ENCODE data around the gene RNF213.

The RNF213 gene

GRCh38 chr17:80352991-80353665 lies 92.5 kb downstream of the RNF213 start:
- no peak for DNase-seq (ENCODE audit: low read depth in 1 of 2, low spot score in 1 of 2)
- in situ Hi-C loops (cut with HindIII; ENCODE audit: low pct_unique_long_range_greater_than_20kb, low sequenced_read_pairs) = no loop called here
- TF ChIP-seq JUND (IDR thresholded peaks at IDR 0.05; ENCODE audit: low read depth) = no peak

GRCh38 chr17:80353718-80354275 lies 93.1 kb downstream of the RNF213 start:
- in situ Hi-C loops (cut with HindIII; ENCODE audit: low pct_unique_long_range_greater_than_20kb, low sequenced_read_pairs) = no loop called here
- TF ChIP-seq JUND (IDR thresholded peaks at IDR 0.05; ENCODE audit: low read depth) = no peak
- no peak for DNase-seq (ENCODE audit: low read depth in 1 of 2, low spot score in 1 of 2)

- in situ Hi-C loops (cut with HindIII; ENCODE audit: low pct_unique_long_range_greater_than_20kb, low sequenced_read_pairs) = no loop called here
- no peak for DNase-seq (ENCODE audit: low read depth in 1 of 2, low spot score in 1 of 2)
- TF ChIP-seq JUND (IDR thresholded peaks at IDR 0.05; ENCODE audit: low read depth) = no peak
Observed at GRCh38 chr17:80354336-80354735, 93.7 kb downstream of the RNF213 start.

GRCh38 chr17:80356231-80356856 lies 95.7 kb downstream of the RNF213 start:
- in situ Hi-C loops (cut with HindIII; ENCODE audit: low pct_unique_long_range_greater_than_20kb, low sequenced_read_pairs) = no loop called here
- TF ChIP-seq JUND (IDR thresholded peaks at IDR 0.05; ENCODE audit: low read depth) = no peak
- DNase-seq (ENCODE audit: low read depth in 1 of 2, low spot score in 1 of 2) = no peak

GRCh38 chr17:80358131-80358530 lies 97.5 kb downstream of the RNF213 start:
- no peak for TF ChIP-seq JUND (IDR thresholded peaks at IDR 0.05; ENCODE audit: low read depth)
- in situ Hi-C loops (cut with HindIII; ENCODE audit: low pct_unique_long_range_greater_than_20kb, low sequenced_read_pairs) = no loop called here
- DNase-seq (ENCODE audit: low read depth in 1 of 2, low spot score in 1 of 2) = no peak

- no peak for TF ChIP-seq JUND (IDR thresholded peaks at IDR 0.05; ENCODE audit: low read depth)
Observed at GRCh38 chr17:80358861-80359260, 98.2 kb downstream of the RNF213 start.

GRCh38 chr17:80359422-80360110 lies 98.9 kb downstream of the RNF213 start:
- TF ChIP-seq JUND (IDR thresholded peaks at IDR 0.05; ENCODE audit: low read depth) = no peak
- in situ Hi-C loops (cut with HindIII; ENCODE audit: low pct_unique_long_range_greater_than_20kb, low sequenced_read_pairs) = no loop called here
- no peak for DNase-seq (ENCODE audit: low read depth in 1 of 2, low spot score in 1 of 2)

More at GRCh38 chr17:80358861-80359260, 98.2 kb downstream of the RNF213 start:
- no peak for DNase-seq (ENCODE audit: low read depth in 1 of 2, low spot score in 1 of 2)
- in situ Hi-C loops (cut with HindIII; ENCODE audit: low pct_unique_long_range_greater_than_20kb, low sequenced_read_pairs) = no loop called here

- DNase-seq (ENCODE audit: low read depth in 1 of 2, low spot score in 1 of 2) = no peak
- no peak for TF ChIP-seq JUND (IDR thresholded peaks at IDR 0.05; ENCODE audit: low read depth)
- in situ Hi-C loops (cut with HindIII; ENCODE audit: low pct_unique_long_range_greater_than_20kb, low sequenced_read_pairs) = no loop called here
Observed at GRCh38 chr17:80360396-80360795, 99.7 kb downstream of the RNF213 start.

GRCh38 chr17:80361495-80362220 lies 101.0 kb downstream of the RNF213 start:
- in situ Hi-C loops (cut with HindIII; ENCODE audit: low pct_unique_long_range_greater_than_20kb, low sequenced_read_pairs) = no loop called here
- peak in 1 of 2 experiments; percentile 30 for DNase-seq (ENCODE audit: low read depth in 1 of 2, low spot score in 1 of 2)
- TF ChIP-seq JUND (IDR thresholded peaks at IDR 0.05; ENCODE audit: low read depth) = no peak

- in situ Hi-C loops (cut with HindIII; ENCODE audit: low pct_unique_long_range_greater_than_20kb, low sequenced_read_pairs) = no loop called here
- DNase-seq (ENCODE audit: low read depth in 1 of 2, low spot score in 1 of 2) = no peak
- no peak for TF ChIP-seq JUND (IDR thresholded peaks at IDR 0.05; ENCODE audit: low read depth)
Observed at GRCh38 chr17:80362428-80363119, 101.9 kb downstream of the RNF213 start.

GRCh38 chr17:80363120-80363515 lies 102.5 kb downstream of the RNF213 start:
- no peak for TF ChIP-seq JUND (IDR thresholded peaks at IDR 0.05; ENCODE audit: low read depth)
- in situ Hi-C loops (cut with HindIII; ENCODE audit: low pct_unique_long_range_greater_than_20kb, low sequenced_read_pairs) = no loop called here

More at GRCh38 chr17:80363120-80363515, 102.5 kb downstream of the RNF213 start:
- DNase-seq (ENCODE audit: low read depth in 1 of 2, low spot score in 1 of 2) = no peak
